Spleen (tissue), 11 donors: ENCODE data around the gene G3BP1. TPM values are rescaled to one million over a fixed set of nuclear protein-coding genes. Genes with fewer than 3 reads are reported as not detected.

Source experiments
- DNase-seq: peaks from one replicate; pipeline ENCODE4 v3.0.0-alpha.2; 2020
- H3K27ac ChIP-seq, 8 donors: fragments of 200-600 bp; sonication (generic) in 7 of 8; 1 replicate in 4 of 8; 2 replicates in 4 of 8; pipeline versions ENCODE4 v1.5.0 to v1.8.0; 2016 to 2021; ENCODE audit warnings: inconsistent platforms in 4 of 8, mild to moderate bottlenecking in 4 of 8, moderate library complexity in 1 of 8
- H3K27me3 ChIP-seq, 7 donors: fragments of 200-600 bp; sonication (generic) in 6 of 7; replicated peaks in 1 of 7; 1 replicate in 4 of 7; 2 replicates in 3 of 7; pipeline versions ENCODE4 v1.5.0 to v1.8.0; 2016 to 2021; ENCODE audit warnings: inconsistent platforms in 3 of 7, mild to moderate bottlenecking in 1 of 7
- H3K36me3 ChIP-seq, 6 donors: fragments of 200-600 bp; sonication (generic) in 5 of 6; 1 replicate in 4 of 6; 2 replicates in 2 of 6; pipeline versions ENCODE4 v1.5.0 to v1.8.0; 2016 to 2021; ENCODE audit warnings: inconsistent platforms in 2 of 6
- H3K4me1 ChIP-seq, 6 donors: fragments of 200-600 bp; sonication (generic) in 5 of 6; 1 replicate in 3 of 6; 2 replicates in 3 of 6; pipeline versions ENCODE4 v1.5.0 to v1.8.0; 2016 to 2021; ENCODE audit warnings: inconsistent platforms in 3 of 6
- H3K4me3 ChIP-seq, 8 donors: fragments of 200-600 bp; sonication (generic) in 7 of 8; 1 replicate in 4 of 8; 2 replicates in 4 of 8; pipeline versions ENCODE4 v1.5.0 to v1.8.0; 2016 to 2021; ENCODE audit warnings: inconsistent platforms in 4 of 8, mild to moderate bottlenecking in 4 of 8, moderate library complexity in 2 of 8
- H3K9me3 ChIP-seq, 8 donors: fragments of 200-600 bp; sonication (generic) in 7 of 8; 1 replicate in 4 of 8; 2 replicates in 4 of 8; pipeline versions ENCODE4 v1.5.0 to v1.8.0; 2016 to 2021; ENCODE audit warnings: inconsistent platforms in 4 of 8
- CTCF ChIP-seq, 11 experiments: fragments of 200-600 bp in 7 of 11; fragments of 450-650 bp in 4 of 11; sonication (generic) in 4 of 11; IDR thresholded peaks in 8 of 11; conservative IDR thresholded peaks in 3 of 11; 1 replicate in 7 of 11; 2 replicates in 4 of 11; pipeline versions ENCODE4 v1.4.0 to v1.8.0; 2016 to 2021; ENCODE audit warnings: antibody characterized with exemption in 11 of 11, inconsistent platforms in 4 of 11, mild to moderate bottlenecking in 1 of 11
- POLR2A ChIP-seq, 3 donors: fragments of 450-650 bp; IDR thresholded peaks; one replicate each; pipeline ENCODE4 v1.5.1; 2017; ENCODE audit warnings: antibody characterized with exemption in 3 of 3, mild to moderate bottlenecking in 1 of 3
- POLR2AphosphoS5 ChIP-seq, 3 donors: sonication (generic); formaldehyde crosslinking; IDR thresholded peaks; one replicate each; pipeline ENCODE4 v1.5.1; 2017; ENCODE audit warnings: antibody characterized with exemption in 3 of 3
- WGBS, 5 donors: extraction: QIAGEN DNeasy Blood & Tissue Kit in 3 of 5; methylation state at CpG; one replicate each; pipeline versions ENCODE4 v1.1.5 to v1.1.7; 2013 to 2018; 5-methylcytosine and 5-hydroxymethylcytosine counted together
- intact Hi-C: fragments of 100-400 bp; cut with DNase I; formaldehyde crosslinking; loops from one replicate; pipeline ENCODE4 v1.15.0; 2023; ENCODE audit warnings: low total_unique reads
- polyA plus RNA-seq, 3 donors: library from polyadenylated mRNA; stranded (reverse); fragments of 200-250 nt; gene quantifications; one replicate each; pipeline ENCODE4 v1.2.1, GENCODE V29; 2013
- total RNA-seq, 7 donors: library from RNA; depleted of rRNA in 3 of 7; stranded (reverse); fragments of >200 nt in 3 of 7; fragmentation: NEBNext Ultra II Directional in 4 of 7; extraction: Animal tissue kit (Norgen Biotek cat#: 25700) in 4 of 7; gene quantifications; one replicate each; pipeline versions ENCODE4 v1.1.0 to v1.2.1, GENCODE V29; 2016 to 2021
- donor health status: healthy with polysubstance abuse.
- donor health status: DM: no; HTN: no; CAD: no; lungs with moderate emphysema.
- donor health status: DM: no; HTN: no; CAD: no.
- donor health status: Bipolar disorder and iron deficiency.
- donor health status: healthy.
- donor health status: DM: no; HTN: no; CAD: no.
- donor health status: DM: yes; HTN: yes; CAD: no.

The G3BP1 gene
- total and polyA plus RNA-seq, 10 donors: 16.1 to 167 (median 151) TPM

GRCh38 chr5:151757233-151758140, 14.3 kb upstream of the G3BP1 start:
- DNase-seq: no peak
- Histone ChIP-seq H3K4me1 (peaks cover 23 to 68% (median 45%) of the 10 kb centered on the region in 6 donors), H3K4me3 (peak overlapping the region; percentile 60 to 88 (median 74)), H3K9me3 (no peaks in the 10 kb centered on the region), H3K36me3 (peaks cover 0 to 14% (median 2%) of the 10 kb centered on the region in 6 donors), H3K27me3 (no peaks in the 10 kb centered on the region), H3K27ac (peak overlapping the region; percentile 63 to 88 (median 86))
- intact Hi-C loops: no loop called here
- 23 to 28% (median 27%) methylated on average over 9 of the region's 9 CpGs for WGBS, 5 donors
- no peak for TF ChIP-seq POLR2AphosphoS5 (IDR thresholded peaks at IDR 0.05)
- no peak for TF ChIP-seq CTCF (IDR thresholded peaks at IDR 0.05 in 8 of 11, conservative IDR thresholded peaks at IDR 0.05 in 3 of 11)
- no peak for TF ChIP-seq POLR2A (IDR thresholded peaks at IDR 0.05)

- peak overlapping the region; percentile 63 to 88 (median 86) for H3K27ac ChIP-seq
- intact Hi-C loops: no loop called here
- no peaks in the 10 kb centered on the region for H3K27me3 ChIP-seq
- peak; percentile 87 for DNase-seq
- H3K9me3 ChIP-seq: no peaks in the 10 kb centered on the region
- TF ChIP-seq POLR2AphosphoS5 (IDR thresholded peaks at IDR 0.05) (no peak), CTCF (IDR thresholded peaks at IDR 0.05 in 8 of 11, conservative IDR thresholded peaks at IDR 0.05 in 3 of 11) (no peak), POLR2A (IDR thresholded peaks at IDR 0.05) (no peak)
- WGBS, 5 donors: 0 to 2% (median 1%) methylated on average over 9 to 11 of the region's 11 CpGs
- peak overlapping the region; percentile 60 to 88 (median 74) for H3K4me3 ChIP-seq
- H3K4me1 ChIP-seq: peaks cover 23 to 62% (median 42%) of the 10 kb centered on the region in 6 donors
- peaks cover 0 to 8% (median 2%) of the 10 kb centered on the region in 6 donors for H3K36me3 ChIP-seq
These were observed 13.7 kb upstream of the G3BP1 start for GRCh38 chr5:151758141-151758429.

GRCh38 chr5:151758430-151759241, 13.1 kb upstream of the G3BP1 start, which contains the start of gene ATOX1:
Gene ATOX1, minus strand, starts transcription at chr5:151758631. Its CDS starts 80 bp downstream, at chr5:151758551.
- H3K27ac ChIP-seq: peak within 1 kb of the TSS; percentile 63 to 88 (median 86)
- peak within 1 kb of the TSS; percentile 60 to 88 (median 74) for H3K4me3 ChIP-seq
- H3K4me1 ChIP-seq: peaks cover 23 to 57% (median 39%) of the 10 kb centered on the region in 6 donors
- TF ChIP-seq POLR2AphosphoS5 (IDR thresholded peaks at IDR 0.05) (peak; percentile 96 to 98 (median 98)), POLR2A (IDR thresholded peaks at IDR 0.05) (peak; percentile 35 to 71 (median 50)), CTCF (IDR thresholded peaks at IDR 0.05 in 8 of 11, conservative IDR thresholded peaks at IDR 0.05 in 3 of 11) (peak; percentile 26 to 70 (median 50))
- 4 to 15% (median 4%) methylated on average over 20 to 61 of the region's 61 CpGs for WGBS, 5 donors
- intact Hi-C loops: no loop called here
- H3K9me3 ChIP-seq: no peaks in the 10 kb centered on the region
- DNase-seq: peak; percentile 99
- peaks cover 0 to 3% (median 0%) of the 10 kb centered on the region in 6 donors for H3K36me3 ChIP-seq
- no peaks in the 10 kb centered on the region for H3K27me3 ChIP-seq
